GM18951 (cell line): ENCODE data around the gene SLC25A15.
"Not testable (repeated sequence)": the region's sequence is repeated elsewhere in the genome, so short reads cannot be mapped to it uniquely, and the experiment has no call there.

Source experiments
- POLR2A ChIP-seq: IDR thresholded peaks from 4 replicates; pipeline ENCODE4 v1.6.1; 2011; ENCODE audit warnings: mild to moderate bottlenecking; ENCODE audit not compliant: insufficient read length, insufficient read depth; ENCODE audit errors: extremely low read depth
- in situ Hi-C: fragments of 300-500 bp; cut with MboI; formaldehyde crosslinking; loops from one replicate; pipeline ENCODE4 v1.12.0; 2022; ENCODE audit warnings: low sequenced_read_pairs, mixed read lengths, inconsistent platforms; ENCODE audit not compliant: unreplicated experiment

Gene SLC25A15

DNA sequence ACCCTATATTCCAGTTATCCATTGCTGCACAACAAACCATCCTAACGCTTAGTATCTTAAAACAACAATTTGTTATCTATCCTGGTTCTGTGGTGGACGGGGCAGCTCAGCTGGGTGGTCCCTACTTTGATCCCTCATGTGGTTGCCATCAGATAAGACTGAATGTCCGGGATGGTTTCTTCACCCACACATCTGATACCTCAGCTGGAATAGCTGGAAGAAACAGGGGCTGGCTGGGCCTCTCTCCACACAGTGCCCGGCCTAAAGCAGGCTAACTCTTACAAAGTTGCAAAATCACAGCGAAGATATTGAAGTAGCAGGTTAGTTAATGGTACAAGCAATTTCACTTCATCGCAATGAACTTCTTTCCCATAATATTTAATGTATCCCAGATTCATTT lies 14.7 kb upstream of the SLC25A15 start:
- in situ Hi-C loops: no loop called here
- no peak for TF ChIP-seq POLR2A

- TF ChIP-seq POLR2A: no peak
- in situ Hi-C loops: no loop called here
These were observed 13.2 kb upstream of the SLC25A15 start for GRCh38 chr13:40776232-40776631.

GRCh38 chr13:40776681-40777165 lies 12.7 kb upstream of the SLC25A15 start:
- TF ChIP-seq POLR2A: no peak
- in situ Hi-C loops: no loop called here

DNA sequence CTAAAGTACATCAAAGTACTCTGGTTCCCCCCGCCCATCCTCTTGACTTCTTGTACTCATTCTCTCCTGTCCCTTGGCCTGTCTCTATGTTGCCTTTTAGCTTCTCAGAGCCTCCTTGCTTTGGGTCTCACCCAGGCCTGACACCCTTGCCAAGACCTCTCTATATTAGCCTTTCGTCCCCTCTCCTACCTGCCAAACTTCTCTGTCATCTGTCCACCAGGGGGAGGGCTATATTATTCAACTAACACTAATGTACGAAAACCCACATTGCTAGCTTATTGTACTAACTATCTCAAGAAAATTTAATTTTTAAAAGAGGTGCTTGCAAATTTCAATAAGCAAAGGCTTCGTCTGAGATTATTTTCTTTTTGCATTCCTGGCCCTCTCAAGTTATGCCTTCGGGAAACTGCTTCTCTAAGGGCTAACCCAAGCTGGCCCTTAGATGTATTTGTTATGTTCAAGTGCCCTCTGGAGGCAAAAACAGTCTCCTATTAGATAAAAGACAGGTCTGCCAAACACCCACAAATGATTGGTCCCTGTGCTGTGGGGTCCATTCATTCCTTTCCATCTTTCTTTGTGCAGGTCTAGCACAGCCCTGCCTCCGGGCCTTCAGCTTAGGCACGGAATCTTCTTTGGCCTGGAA lies 12.1 kb upstream of the SLC25A15 start:
- TF ChIP-seq POLR2A: no peak
- in situ Hi-C loops: no loop called here

DNA sequence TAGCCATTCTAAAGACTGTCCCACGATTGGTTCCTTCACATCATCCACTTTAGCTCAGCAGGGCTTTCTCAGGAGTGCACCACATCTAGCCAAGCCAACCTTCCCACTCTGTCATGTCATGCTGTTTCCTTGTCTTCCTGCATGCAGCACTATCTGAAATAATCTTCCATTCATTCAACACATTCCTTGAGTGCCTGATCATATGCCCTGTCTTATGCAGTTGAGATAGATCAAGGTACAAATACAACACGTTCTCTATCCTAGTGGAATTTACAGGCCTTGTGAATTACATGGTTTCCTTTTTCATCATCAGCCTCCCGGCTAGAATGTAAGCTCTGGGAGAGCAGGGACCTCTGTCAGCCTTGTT lies 11.6 kb upstream of the SLC25A15 start:
- in situ Hi-C loops: no loop called here
- TF ChIP-seq POLR2A: no peak

DNA sequence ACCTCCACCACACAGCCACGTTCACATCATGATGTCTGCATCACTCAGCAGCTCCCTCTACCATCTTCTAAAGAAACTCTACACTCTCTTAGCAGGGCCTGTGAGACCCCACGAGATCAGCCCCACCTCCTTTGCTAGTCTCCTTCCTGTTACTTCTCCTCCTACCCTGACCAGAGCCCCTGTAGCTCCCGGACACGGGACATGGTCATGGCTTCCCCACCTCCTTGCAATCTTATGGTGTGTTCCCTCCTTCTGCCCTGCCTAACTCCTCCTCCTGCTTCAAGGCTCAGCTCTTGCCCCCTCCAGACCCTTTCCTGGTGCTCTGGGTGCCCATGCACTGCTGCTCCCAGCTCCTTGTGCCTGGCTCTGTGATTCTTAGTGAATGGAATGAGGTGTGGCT lies 10.4 kb upstream of the SLC25A15 start:
- in situ Hi-C loops: no loop called here
- TF ChIP-seq POLR2A: no peak

DNA sequence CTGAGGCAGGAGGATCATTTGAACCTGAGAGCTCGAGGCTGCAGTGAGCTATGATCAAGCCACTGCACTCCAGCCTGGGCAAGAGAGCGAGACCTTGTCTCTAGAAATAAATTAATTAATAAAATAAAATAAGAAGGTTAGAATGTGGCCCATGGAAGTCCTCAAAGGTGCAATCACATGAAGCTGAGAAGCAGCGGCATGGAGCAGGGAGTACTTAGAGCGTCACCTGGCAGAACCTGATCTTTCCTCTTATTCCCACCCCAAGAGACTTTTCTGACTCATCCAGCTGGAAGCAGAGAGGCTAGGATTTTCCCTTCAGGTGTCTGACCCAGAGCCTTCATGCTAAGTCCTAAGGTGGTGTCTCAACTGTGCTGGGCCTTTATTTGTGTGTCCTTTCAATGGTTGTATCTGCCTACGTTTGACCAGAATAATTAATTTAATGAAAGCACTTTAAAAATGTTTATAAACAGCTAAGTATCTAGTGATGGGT lies 9.6 kb upstream of the SLC25A15 start:
- in situ Hi-C loops: no loop called here
- no peak for TF ChIP-seq POLR2A

- TF ChIP-seq POLR2A: no peak
- in situ Hi-C loops: no loop called here
These were observed 8.5 kb upstream of the SLC25A15 start for GRCh38 chr13:40780822-40781401.

DNA sequence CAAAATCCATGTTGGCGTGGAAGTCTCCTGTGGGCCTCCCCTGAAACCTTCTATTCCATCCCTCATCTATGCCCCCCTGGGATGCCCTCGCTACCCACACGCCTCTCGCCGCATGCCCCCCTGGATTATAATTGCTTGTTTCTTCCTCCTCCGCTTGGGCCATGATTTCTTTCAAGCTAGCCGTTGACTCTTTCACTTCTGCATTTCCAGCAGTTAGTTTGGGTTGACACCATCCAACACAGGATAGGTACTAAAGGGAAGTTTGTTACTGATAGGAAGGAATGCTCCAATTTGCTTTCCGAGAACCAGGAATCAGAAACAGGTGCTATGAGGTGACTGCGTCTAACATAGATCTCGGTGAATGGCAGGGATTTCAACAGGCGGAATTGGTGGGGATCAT lies 7.7 kb upstream of the SLC25A15 start:
- no peak for TF ChIP-seq POLR2A

GRCh38 chr13:40782971-40783370 lies 6.4 kb upstream of the SLC25A15 start:
- in situ Hi-C loops: not testable (repeated sequence)

More for the DNA sequence above, 7.7 kb upstream of the SLC25A15 start:
- in situ Hi-C loops: no loop called here

GRCh38 chr13:40784540-40784939 lies 4.9 kb upstream of the SLC25A15 start:
- in situ Hi-C loops: no loop called here
- no peak for TF ChIP-seq POLR2A

DNA sequence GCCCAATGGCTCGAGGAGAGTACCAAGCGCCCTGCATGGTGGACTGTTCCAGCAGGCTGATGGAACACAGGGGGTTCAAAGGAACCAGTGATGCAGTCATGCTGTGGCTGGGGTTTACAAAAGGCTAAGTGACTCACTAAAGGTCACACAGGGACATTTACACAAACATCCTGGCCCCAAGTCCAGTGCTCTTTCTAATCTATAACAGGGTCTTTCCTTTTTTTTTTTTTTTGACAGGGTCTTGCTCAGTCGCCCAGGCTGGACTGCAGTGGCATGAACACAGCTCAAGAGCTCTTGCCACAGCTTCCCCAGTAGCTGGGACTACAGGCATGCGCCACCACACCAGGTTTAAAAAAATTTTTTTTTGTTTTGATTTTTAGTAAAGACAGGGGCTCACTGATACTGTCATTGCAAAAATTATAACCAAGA lies 2.8 kb upstream of the SLC25A15 start:
- TF ChIP-seq POLR2A: no peak
- in situ Hi-C loops: no loop called here

DNA sequence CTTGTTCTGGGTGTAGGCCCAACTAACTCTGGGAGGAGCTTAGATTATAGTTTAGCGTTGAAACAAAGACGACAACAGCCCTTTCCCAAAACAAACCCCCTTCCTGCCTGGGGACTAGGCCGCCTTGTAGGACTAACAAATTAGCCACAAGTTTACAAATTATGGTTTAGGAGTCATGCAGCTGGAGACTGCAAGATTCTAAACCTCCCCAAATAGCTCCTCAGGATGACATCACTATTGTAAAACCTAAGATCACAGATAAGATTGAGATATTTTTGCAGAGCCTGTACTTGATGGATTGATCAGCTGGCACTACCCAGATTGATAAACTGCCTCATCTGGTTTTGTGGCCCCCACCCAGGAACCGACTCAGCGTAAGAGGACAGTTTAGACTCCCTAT lies 2.3 kb upstream of the SLC25A15 start:
- no peak for TF ChIP-seq POLR2A
- in situ Hi-C loops: no loop called here

GRCh38 chr13:40788540-40789274 lies 704 bp upstream of the SLC25A15 start:
- in situ Hi-C loops: not testable (repeated sequence)
